ENCODE data around the gene ZNF865.

ZNF865 gene

DNA sequence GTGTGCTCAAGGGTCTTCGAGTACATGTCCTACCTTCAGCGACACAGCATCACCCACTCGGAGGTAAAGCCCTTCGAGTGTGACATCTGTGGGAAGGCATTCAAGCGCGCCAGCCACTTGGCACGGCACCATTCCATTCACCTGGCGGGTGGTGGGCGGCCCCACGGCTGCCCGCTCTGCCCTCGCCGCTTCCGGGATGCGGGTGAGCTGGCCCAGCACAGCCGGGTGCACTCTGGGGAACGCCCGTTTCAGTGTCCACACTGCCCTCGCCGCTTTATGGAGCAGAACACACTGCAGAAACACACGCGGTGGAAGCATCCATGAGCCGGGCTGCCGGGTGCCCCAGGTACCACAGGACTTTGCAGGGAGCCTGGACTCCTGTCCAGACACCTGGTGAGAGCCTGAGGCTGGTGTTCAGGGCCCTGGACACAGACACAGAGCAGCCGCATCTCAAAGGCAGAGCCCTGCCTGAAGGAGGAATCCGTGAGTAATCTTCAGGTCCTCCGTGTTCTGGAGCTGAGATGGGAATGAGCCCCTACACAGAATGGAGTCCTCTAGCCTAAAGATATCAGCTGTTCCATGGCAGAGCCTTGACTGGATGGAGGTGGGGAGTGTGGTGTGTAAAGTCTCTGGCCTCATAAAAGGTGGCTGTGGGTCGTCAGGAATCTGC is 39.5 kb downstream of the ZNF865 start:
- no peak for DNase-seq (ENCODE audit: low read depth in 2 of 2)

DNA sequence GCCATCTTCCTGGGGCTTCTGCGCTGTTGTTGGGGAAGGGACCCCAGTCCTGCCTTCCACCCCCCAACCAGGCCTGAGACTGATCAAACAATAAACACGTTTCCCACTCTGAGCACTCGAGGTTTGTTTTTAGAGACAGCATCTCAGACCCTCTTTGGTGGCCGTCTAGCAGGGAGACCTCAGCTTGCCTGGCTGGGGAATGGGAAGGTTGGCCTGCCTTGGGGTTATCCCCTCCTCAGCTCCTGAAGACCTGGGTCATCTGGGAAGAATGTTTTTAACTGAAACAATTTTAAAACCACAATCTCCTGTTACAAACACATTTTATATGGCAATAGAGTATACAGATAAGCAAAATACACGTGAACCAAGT is 40.0 kb downstream of the ZNF865 start:
- DNase-seq (ENCODE audit: low read depth in 2 of 2) = no peak

DNA sequence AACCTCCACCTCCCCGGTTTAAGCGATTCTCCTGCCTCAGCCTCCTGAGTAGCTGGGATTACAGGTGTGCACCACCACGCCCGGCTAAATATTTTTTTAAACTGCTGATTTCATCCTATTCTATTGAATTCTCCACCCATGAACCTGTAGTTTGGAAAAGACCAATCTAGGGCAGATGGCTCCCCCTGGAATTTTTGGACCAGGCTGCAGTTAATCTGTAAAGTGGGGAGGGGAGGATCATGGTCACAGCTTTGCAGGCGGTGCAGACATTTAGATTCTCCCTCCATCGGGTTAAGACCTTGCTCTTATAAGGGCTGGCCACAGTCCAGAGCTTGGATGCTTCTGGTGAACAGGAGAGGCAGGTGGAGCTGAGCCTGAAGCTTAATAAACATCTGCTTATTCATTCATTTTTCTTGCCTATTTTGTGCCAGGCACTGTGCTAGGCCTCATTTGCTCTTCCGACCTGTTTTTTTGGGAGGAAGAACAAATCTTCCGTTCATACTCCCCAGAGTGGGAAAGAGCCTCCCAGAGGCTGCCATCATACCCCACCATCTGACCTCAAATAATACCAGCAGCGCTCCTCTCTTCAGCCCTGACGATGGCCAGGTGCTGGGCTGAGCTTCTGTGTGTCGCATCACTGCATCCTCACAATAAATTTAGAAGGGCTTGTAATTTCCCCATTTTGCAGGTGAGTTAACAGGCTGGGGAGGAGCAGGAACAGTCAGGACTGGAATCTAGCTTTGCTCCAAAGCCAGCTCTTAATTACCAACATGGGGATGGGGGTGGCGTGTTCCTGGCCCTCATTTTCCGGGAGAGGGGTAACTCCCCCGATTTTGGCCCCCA is 41.7 kb downstream of the ZNF865 start:
- no peak for DNase-seq (ENCODE audit: low read depth in 2 of 2)

DNA sequence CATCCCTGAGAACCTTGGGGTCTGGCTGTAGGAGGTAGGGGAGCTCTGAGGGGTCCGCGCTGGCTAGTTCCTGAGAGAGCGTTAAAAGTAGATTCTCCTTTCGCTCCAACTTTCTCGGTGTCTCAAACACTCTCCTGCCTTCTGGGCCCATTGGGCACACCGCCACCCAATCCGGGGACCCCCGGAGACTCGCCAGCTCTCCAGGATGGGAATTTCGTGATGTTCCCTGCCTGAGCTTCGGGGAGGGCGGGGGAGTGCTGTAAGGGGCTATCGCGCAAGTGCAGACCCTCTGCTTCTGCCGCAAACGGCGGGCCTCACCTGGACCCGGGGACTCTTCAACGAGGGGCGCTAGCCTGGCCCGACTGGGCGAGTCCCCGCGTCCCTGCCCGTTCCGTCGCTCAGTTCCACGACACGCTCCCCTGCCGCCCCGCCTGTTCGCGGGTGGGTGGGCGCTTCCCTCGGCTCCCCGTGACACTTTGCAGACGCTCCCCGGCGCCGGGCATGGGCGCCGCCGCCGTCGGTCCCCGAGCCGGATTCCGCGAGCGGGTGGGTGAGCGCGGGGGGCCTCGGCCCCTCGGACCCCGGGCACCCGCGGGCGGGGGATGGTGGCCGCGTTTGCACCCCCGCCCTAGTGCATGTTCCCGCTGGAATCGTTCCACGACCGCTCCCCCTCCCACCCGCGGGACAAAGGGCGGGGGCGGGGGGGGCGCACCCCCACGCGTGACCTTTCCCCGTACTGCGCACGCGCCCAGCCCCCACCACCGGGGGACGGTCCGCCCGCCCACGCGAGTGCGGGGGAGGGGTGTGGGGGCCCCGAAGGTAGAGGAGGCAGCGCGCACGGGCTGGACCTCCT is 42.5 kb downstream of the ZNF865 start, which contains the start of gene CCDC106:
Gene CCDC106, plus strand, starts transcription at position 481 of the 853 bp plus-strand sequence. CDS start 835 bp downstream, outside the sequence.
- DNase-seq (ENCODE audit: low read depth in 2 of 2) = peak in 1 of 2 donors; percentile 27

DNA sequence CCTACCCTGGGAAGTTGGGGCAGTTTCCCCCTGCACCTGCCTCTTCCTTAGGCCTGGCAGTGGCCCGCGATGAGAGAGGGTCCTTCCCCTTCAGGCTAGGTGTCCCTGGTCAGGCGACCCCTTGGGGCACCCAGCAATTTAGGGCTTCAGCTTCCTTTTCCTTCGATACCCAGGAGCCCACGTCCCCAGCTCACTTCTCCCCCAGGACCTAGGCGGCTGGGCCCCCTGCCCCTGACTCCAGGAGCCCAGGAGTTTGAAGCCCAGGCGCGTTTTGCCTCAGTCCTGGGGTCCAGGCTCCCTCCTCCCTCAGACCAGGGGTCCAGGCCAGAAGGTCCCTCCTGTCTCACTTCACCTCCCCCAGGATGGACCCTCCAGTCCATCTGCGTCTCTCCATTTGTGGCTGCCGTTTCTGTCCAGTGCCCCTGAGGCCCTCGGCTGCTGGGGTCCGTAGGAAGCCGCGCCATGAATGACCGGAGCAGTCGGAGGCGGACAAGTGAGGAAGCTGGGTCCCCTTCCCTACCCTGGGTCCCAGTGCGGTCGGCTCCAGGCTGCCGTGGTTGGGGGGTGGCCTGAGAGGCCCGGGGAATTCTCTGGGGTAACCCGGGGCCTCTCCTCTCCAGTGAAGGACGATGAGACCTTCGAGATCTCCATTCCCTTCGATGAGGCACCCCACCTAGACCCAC is 43.3 kb downstream of the ZNF865 start:
- DNase-seq (ENCODE audit: low read depth in 2 of 2) = no peak

DNA sequence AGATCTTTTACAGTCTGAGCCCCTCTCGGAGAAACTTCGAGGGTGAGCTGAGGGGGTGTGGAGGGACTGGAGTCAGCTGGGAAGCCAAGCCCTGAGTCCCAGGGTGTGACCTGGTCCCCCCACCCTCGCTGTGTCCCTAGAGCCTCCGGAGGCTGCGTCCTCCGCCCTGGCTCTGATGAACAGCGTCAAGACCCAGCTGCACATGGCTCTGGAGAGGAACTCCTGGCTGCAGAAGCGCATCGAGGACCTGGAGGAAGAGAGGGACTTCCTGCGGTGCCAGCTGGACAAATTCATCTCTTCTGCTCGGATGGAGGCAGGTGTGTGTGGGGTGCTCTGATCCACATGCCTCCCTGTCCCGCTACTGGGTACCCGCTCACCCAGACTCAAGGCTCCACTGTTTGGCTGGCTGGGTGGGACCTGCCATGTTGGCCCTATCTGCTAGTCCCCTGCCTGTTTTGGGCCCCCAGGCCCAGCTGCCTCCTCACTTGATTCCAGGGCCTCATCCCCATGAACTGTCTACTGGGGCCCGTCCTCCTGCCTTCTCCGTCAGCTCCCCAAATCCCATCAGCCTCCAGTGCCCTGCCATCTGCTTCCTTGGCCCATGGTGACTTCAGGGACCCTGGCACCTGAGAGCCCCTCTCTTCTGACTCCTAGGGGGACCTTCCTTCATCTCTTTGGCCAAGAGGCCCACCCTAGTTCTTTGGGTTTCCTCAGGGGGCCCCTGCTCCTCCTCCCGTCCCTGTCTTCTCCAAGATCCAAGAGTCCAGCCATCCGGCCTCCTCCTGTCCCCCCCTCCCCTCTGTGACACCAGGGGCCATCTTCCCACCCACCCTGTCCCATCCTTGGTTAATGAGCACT is 44.0 kb downstream of the ZNF865 start:
- no peak for DNase-seq (ENCODE audit: low read depth in 2 of 2)

DNA sequence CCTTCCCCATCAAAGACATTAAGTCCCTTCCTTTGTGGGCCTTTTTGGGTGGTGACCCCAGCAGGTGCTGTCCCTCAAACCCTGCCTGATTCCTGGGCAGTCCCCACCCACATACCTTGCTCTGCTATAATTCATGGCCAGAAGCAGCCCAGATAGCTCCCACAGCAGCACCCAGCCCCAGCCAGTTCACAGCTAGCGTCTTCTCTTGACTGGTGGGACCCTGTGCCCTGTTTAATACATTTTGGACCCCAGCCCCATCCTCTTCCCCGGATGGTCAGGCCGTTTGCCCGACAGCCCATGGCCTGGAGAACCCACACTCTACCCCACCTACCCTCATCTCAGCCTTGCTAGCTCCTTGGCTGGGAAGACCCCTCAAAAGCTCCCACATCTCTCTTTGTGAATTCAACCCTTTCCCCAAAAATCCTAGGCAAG is 44.7 kb downstream of the ZNF865 start:
- no peak for DNase-seq (ENCODE audit: low read depth in 2 of 2)

DNA sequence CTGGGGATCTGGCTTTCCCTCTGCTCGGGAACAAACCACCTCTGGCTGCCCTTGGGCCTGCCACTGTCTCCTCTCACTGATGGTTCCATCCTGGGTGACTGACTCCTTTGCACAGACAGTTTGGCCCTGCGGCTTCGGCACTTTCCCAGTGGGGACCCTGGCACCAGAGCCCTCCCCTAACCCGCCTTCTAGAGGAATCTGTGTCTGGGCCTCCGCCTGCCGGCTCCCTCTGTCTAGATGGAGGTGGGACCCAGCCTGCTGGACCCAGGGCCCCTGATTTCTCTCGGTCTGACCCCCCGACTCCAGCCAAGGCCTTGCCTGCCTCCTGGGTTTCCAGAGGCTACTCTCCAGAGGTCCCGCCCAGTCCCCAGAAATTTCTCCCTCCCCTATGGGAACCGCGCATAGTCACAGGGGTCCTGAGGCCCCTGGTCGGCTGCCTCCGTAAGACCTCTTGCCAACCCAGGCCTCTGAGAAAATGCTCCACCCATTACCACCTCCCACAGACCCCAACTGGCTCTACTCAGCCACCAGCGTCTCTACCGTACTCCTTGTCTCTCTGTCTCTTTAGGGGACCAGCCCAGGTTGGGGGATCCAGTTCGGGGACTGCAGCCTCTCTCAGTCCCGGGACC is 45.3 kb downstream of the ZNF865 start:
- DNase-seq (ENCODE audit: low read depth in 2 of 2) = no peak

DNA sequence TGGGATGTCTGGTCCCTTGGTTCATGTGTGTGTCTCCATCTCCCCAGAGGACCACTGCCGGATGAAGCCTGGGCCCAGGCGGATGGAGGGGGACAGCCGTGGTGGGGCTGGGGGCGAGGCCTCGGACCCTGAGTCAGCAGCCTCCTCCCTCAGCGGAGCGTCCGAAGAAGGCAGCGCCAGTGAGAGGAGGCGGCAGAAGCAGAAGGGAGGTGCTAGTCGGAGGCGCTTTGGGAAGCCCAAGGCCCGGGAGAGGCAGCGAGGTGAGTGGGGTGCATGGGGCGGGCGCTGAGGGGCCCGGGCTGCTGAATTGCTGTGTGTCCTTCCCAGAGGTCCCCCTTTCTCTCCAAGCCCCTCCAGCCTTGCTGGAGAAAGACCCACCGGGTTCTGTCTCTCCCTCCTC is 45.8 kb downstream of the ZNF865 start:
- no peak for DNase-seq (ENCODE audit: low read depth in 2 of 2)

DNA sequence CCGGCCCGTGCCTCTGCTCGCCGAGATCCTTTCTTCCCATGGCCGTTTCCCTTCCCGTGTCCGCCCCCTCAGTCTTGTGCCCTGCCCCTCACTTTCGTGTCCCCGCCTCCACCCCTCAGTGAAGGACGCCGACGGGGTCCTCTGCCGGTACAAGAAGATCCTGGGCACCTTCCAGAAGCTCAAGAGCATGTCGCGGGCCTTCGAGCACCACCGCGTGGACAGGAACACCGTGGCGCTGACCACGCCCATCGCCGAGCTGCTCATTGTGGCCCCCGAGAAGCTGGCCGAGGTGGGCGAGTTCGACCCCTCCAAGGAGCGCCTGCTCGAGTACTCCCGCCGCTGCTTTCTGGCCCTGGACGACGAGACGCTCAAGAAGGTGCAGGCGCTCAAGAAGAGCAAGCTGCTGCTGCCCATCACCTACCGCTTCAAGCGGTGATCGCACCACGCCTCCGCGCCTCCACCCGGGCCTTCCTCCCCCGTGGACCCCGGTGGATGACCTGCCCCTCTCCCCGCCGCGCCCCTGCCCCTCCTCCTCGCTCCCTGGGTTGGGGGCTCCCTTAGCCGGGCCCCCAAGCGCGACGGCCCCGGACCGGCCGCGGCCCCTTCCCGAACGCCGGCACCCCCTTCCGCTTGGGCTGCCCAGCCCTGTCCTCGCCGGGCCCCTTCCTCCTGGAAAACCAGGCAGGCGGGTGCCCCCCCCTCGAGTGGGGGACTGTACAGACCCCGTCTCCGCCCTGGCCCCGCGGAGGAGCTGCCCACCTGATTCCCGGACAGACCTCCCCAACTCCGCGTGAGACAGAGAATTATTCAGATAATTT is 47.1 kb downstream of the ZNF865 start:
- DNase-seq (ENCODE audit: low read depth in 2 of 2) = no peak

DNA sequence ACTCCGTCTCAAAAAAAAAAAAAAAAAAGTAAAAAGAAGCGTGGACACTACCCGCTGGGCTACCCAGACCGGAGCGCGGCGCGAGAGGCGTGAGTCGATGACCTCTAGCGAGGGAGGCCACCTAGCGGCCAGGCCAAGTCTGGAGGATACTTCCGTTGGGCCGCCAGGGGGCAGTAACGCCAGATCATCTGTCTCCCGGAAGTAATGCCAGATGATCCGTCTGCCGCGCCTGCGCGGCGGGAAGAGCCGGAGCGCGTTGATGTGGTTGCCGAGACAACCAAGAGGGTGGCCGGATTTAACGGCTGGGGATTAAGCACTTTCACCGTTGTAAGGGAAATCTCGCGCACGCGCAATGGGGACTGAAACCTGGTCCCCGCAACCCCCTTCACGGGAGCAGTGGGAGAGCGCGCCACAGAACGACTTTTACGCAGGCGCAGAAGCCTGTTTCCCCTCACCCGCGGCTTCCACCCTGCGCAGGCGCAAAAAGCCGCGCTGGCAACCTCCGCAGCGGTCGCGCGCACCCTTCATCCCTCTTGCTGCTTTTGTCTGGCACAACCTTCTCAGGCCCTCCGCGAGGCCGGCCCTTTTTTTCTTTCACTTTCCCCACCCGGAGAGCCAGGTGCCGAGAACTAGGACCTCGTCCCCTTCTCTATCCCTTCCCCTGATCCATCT is 48.3 kb downstream of the ZNF865 start:
- DNase-seq (ENCODE audit: low read depth in 2 of 2) = peak; percentile 93 to 95

DNA sequence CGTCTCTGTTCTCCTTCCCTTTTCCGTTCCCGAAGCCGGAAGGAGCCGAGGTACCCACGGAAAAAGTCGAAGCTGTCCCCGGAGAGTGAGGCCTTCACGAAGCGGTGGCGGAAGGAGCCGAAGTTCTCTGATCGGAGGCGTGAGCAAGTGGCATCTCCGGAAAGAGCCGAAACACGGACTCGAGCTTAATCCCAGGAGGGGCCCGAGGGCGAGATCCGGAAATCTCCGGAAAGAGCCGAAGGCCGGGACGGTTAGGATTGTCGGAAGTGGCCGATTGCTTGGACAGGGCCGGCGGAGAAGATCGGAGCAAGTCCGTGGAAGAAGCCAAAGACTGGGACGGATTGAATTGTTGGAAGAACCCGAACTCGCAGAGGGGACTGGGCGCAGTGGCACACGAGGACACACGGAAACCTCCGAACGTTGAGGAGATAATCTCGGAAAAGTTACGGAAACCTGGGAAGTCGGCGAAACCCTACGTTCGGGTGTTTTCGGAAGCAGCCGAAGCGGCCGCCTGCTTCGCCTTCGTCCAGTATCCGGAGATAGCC is 48.9 kb downstream of the ZNF865 start:
- peak; percentile 97 to 99 for DNase-seq (ENCODE audit: low read depth in 2 of 2)

DNA sequence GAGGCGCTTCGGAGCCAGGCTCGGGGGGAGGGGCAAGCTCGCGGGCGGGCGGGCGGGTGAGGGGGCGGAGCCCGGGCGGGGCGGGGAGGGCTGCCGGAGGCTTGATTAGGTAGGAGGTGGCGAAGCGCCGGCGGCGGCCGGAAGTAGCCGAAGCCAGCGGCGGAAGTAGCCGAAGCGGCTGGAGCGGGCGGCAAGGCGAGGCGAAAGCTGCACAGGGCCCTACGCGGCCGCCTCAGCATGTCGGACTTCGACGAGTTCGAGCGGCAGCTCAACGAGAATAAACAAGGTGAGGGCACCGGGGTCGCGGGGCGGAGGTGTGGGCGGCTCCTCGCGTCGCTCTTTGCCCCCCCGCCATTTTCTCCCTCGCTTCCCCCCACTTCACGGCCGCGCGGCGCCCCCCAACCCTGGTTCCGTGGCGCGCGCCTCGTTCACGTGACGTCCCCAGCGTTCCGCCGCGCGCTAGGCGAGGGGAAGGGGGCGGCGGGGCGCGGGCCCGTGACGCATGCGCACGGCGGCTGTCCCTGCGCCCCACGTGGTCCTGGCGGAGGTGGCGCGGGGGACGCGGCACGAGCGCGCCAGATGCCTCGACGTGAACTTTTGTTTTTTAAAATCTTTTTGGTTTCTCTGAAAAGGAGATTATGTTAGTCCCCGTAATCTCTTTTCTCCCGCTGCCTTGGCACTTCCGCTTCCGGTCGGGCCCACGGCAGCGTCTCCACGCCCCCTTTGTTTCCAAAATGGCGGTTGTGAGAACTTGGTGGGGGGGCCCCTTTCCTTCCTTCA is 49.6 kb downstream of the ZNF865 start, which contains the start of gene U2AF2:
Gene U2AF2, plus strand, starts transcription at position 168 of the 780 bp plus-strand sequence. Its CDS starts 70 bp downstream, at position 238.
- DNase-seq (ENCODE audit: low read depth in 2 of 2) = peak; percentile 93 to 98

DNA sequence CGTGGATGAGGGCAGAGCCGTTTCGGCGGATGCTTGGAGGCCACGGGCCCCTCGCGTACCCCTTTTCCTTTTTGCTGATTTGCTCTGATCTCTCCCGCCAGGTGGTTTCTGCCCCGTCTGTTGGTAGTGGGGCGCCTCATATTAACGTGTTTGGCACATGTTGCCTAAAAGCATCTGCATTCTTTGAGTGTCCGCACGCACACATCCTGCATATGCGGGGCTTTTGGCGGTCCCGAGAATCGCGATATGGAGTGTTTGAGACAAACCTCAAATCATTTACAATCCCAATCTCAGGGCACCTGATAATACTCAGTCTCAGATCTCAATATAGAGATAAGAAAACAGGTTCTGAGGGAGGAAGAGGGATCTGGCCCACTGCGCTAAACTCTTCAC is 50.2 kb downstream of the ZNF865 start:
- DNase-seq (ENCODE audit: low read depth in 2 of 2) = no peak

DNA sequence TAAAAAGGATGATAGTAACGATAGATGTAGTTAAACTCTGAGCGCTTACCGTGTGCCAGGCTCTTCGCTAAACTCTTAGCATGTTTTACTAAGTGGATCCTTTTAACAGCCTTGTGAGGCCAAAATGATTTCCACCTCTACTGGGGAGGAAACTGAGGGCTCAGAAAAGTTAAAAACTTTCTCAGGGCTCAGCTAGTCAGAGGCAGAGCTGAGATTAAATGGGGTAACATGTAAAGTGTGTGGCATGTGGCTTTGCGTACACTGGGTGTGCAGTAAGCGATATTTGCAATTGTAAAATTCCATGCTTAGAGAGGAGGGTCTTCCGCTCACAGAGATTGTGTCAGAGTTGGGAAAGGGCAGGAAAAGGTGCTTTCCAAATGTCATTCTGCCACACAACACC is 51.1 kb downstream of the ZNF865 start:
- DNase-seq (ENCODE audit: low read depth in 2 of 2) = no peak

DNA sequence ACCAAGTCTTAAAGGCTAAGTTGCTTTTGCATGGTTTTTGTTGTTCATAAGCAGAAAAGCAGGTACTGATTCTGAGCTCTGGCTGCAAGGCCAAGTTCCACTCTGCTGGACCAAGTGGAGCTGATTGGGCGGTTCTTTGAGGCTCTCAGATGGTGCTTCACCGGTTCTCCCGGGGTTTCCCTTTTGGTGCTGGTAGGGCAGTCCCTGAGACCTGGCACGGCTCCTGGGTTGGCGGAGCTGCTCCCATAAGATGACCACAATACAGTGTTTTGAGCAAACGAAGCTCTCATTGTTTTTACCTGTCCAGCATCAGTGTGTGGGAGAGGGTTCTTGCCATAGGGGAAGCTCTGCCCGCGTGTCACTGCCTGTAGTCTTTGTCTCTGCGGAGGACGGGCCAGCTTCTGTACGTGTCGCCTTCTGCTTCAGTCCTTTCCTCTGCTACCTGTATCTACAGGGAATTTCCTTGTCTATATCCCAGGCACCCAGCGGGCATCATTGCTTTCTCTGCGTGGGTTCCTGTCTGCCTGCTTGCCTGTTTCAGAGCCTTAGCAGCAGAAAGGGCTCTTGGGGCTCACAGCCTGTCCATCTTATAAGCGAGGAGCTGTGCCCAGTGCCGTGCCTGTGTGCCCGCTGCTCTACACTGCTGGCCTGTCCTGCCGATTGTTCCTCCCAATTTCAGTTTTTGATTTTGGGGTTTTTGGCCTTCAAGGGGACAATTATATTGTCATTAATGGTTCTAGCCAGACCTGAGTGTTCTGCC is 51.7 kb downstream of the ZNF865 start:
- DNase-seq (ENCODE audit: low read depth in 2 of 2) = no peak

Data from stimulated activated CD4-positive, alpha-beta T cell treated with anti-CD3 and anti-CD28 coated beads, Interleukin-4, amount 100 ng/mL, for 48 hours (primary cell).